Measurements from ENCODE around the gene FXN. TPM values are rescaled to one million over a fixed set of nuclear protein-coding genes. Genes with fewer than 3 reads are reported as not detected.

FXN gene
- total RNA-seq, 1 donor from 2014 or later, result 23.2 TPM

DNA sequence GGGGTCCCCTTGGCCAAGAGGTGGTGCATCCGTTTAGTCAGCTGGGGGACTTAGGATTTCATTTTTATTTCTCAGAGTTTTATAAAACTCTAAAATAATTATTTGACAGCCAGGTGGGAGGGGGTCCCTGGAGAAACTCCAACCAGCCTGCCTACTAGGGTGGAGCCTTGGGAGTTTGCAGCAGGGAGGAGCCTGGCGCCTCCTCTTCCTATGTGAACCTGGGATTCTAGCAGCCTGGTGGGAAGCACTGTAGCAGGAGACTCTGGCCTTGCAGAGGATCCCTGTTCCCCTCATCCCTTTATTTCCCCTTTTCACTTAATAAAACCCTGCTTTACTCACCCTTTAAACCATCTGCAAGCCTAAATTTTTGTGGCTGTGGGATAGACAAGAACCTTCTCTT is 50.8 kb downstream of the FXN start:
- no peak overlapping the region for H3K4me3 ChIP-seq
- no peaks in the 10 kb centered on the region for H3K27me3 ChIP-seq
- peaks cover 19% of the 10 kb centered on the region for H3K4me1 ChIP-seq
- no peaks in the 10 kb centered on the region for H3K9me3 ChIP-seq (ENCODE audit: low read depth)
- no peak overlapping the region for H3K4me2 ChIP-seq
- TF ChIP-seq, protein P1, sequence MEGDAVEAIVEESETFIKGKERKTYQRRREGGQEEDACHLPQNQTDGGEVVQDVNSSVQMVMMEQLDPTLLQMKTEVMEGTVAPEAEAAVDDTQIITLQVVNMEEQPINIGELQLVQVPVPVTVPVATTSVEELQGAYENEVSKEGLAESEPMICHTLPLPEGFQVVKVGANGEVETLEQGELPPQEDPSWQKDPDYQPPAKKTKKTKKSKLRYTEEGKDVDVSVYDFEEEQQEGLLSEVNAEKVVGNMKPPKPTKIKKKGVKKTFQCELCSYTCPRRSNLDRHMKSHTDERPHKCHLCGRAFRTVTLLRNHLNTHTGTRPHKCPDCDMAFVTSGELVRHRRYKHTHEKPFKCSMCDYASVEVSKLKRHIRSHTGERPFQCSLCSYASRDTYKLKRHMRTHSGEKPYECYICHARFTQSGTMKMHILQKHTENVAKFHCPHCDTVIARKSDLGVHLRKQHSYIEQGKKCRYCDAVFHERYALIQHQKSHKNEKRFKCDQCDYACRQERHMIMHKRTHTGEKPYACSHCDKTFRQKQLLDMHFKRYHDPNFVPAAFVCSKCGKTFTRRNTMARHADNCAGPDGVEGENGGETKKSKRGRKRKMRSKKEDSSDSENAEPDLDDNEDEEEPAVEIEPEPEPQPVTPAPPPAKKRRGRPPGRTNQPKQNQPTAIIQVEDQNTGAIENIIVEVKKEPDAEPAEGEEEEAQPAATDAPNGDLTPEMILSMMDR (IDR thresholded peaks at IDR 0.05), result no peak
- no peak for TF ChIP-seq EZH2 (IDR thresholded peaks at IDR 0.05)
- no peak for TF ChIP-seq EZH2phosphoT487 (IDR thresholded peaks at IDR 0.05)
- Mint-ChIP-seq H3K4me3 (no peak overlapping the region), H3K36me3 (peaks cover 2% of the 10 kb centered on the region), H3K9me3 (no peaks in the 10 kb centered on the region), H3K27me3 (ENCODE audit: insufficient read depth, low read depth) (no peaks in the 10 kb centered on the region), H3K4me1 (peaks cover 13% of the 10 kb centered on the region), H3K27ac (no peak overlapping the region)
- H3K27ac ChIP-seq, result no peak overlapping the region
- H3K36me3 ChIP-seq, result no peaks in the 10 kb centered on the region
- no peak overlapping the region for H3K9ac ChIP-seq
- no peak overlapping the region for H2AFZ ChIP-seq (replicated peaks)
- H3K79me2 ChIP-seq (ENCODE audit: low read depth), result no peaks in the 10 kb centered on the region
- H3F3A ChIP-seq (ENCODE audit: low read depth), result peaks cover 13% of the 10 kb centered on the region
- no peak for DNase-seq (ENCODE audit: low spot score)
- H4K20me1 ChIP-seq (ENCODE audit: low read depth), result no peaks in the 10 kb centered on the region

DNA sequence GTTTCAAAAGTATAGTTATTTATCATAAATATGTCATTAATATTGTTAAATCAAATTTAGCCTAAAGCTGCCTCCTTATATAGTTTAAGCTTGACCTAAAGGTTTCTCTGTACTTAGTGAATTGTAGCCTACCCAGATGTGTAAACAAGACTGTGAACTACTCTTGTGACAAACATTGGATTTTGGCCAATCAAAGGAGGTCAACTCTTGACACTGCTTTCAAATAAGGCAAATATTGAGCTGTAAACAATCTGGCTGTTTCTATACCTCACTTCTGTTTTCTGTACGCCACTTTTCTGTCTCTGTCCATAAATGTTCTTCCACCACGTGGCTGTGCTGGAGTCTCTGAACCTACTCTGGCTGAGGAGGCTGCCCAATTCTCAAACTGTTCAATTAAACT is 51.2 kb downstream of the FXN start:
- no peak overlapping the region for H3K4me3 ChIP-seq
- no peak overlapping the region for H3K4me2 ChIP-seq
- H3K9me3 ChIP-seq (ENCODE audit: low read depth), result no peaks in the 10 kb centered on the region
- peaks cover 13% of the 10 kb centered on the region for H3F3A ChIP-seq (ENCODE audit: low read depth)
- no peaks in the 10 kb centered on the region for H3K36me3 ChIP-seq
- no peak overlapping the region for H3K9ac ChIP-seq
- H4K20me1 ChIP-seq (ENCODE audit: low read depth), result no peaks in the 10 kb centered on the region
- no peak overlapping the region for H2AFZ ChIP-seq (replicated peaks)
- H3K4me1 Mint-ChIP-seq, result peaks cover 13% of the 10 kb centered on the region
- no peak overlapping the region for H3K4me3 Mint-ChIP-seq
- peaks cover 19% of the 10 kb centered on the region for H3K4me1 ChIP-seq
- no peaks in the 10 kb centered on the region for H3K27me3 Mint-ChIP-seq (ENCODE audit: insufficient read depth, low read depth)
- H3K9me3 Mint-ChIP-seq, result no peaks in the 10 kb centered on the region
- TF ChIP-seq, protein P1 (IDR thresholded peaks at IDR 0.05), result no peak
- TF ChIP-seq EZH2phosphoT487 (IDR thresholded peaks at IDR 0.05), result no peak
- TF ChIP-seq EZH2 (IDR thresholded peaks at IDR 0.05), result no peak
- no peak overlapping the region for H3K27ac Mint-ChIP-seq
- peaks cover 2% of the 10 kb centered on the region for H3K36me3 Mint-ChIP-seq
- H3K27me3 ChIP-seq, result no peaks in the 10 kb centered on the region
- no peak overlapping the region for H3K27ac ChIP-seq
- no peak for DNase-seq (ENCODE audit: low spot score)
- no peaks in the 10 kb centered on the region for H3K79me2 ChIP-seq (ENCODE audit: low read depth)

DNA sequence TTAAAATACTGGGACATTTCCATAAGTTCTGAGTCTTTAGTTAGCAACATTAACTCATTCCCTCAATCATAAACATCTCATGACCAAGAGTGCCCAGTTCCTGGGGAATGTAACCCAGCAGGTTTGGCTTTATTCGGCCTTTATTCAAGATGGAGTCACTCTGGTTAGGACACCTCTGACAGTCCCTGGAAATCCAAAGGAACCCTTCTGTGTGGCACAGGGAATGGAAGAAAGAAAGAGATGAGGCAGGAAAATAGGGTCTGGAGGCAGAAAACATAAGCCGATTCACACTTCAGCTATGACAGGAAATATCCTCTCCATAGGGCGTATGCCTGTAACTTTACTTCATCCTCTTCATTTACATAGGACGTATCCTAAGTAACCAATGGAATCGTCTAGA is 53.5 kb downstream of the FXN start:
- no peak overlapping the region for H2AFZ ChIP-seq (replicated peaks)
- DNase-seq (ENCODE audit: low spot score), result no peak
- peaks cover 2% of the 10 kb centered on the region for H3K36me3 Mint-ChIP-seq
- peaks cover 13% of the 10 kb centered on the region for H3K4me1 Mint-ChIP-seq
- no peaks in the 10 kb centered on the region for H3K9me3 ChIP-seq (ENCODE audit: low read depth)
- no peaks in the 10 kb centered on the region for H3K27me3 ChIP-seq
- no peak overlapping the region for H3K4me3 ChIP-seq
- no peak overlapping the region for H3K27ac Mint-ChIP-seq
- no peaks in the 10 kb centered on the region for H4K20me1 ChIP-seq (ENCODE audit: low read depth)
- H3K4me3 Mint-ChIP-seq, result no peak overlapping the region
- peak overlapping the region; percentile 69 for H3K4me2 ChIP-seq
- no peaks in the 10 kb centered on the region for H3K9me3 Mint-ChIP-seq
- peaks cover 19% of the 10 kb centered on the region for H3K4me1 ChIP-seq
- H3K36me3 ChIP-seq, result no peaks in the 10 kb centered on the region
- no peak overlapping the region for H3K9ac ChIP-seq
- peaks cover 2% of the 10 kb centered on the region for H3K27me3 Mint-ChIP-seq (ENCODE audit: insufficient read depth, low read depth)
- TF ChIP-seq EZH2phosphoT487 (IDR thresholded peaks at IDR 0.05) (no peak), EZH2 (IDR thresholded peaks at IDR 0.05) (no peak)
- TF ChIP-seq, protein P1 (IDR thresholded peaks at IDR 0.05), result no peak
- no peaks in the 10 kb centered on the region for H3K79me2 ChIP-seq (ENCODE audit: low read depth)
- H3F3A ChIP-seq (ENCODE audit: low read depth), result peaks cover 13% of the 10 kb centered on the region
- no peak overlapping the region for H3K27ac ChIP-seq

Data from neural progenitor cell (in vitro differentiated cells).